GM12864 (cell line): ENCODE measurements around the gene SEMA4C.
A peak's percentile ranks its signal among the peaks of the same experiment; 100 is the strongest.

Source experiments
- DNase-seq: peaks from one replicate; pipeline ENCODE4 v3.0.0-alpha.2; 2011; ENCODE audit warnings: low read depth
- H3K4me3 ChIP-seq: 2 replicates; pipeline ENCODE4 v1.5.1; 2011; ENCODE audit warnings: mild to moderate bottlenecking, low read depth, low read length, control low read depth
- TF ChIP-seq, protein P1 (sequence below): IDR thresholded peaks from 2 replicates; pipeline ENCODE4 v1.5.1; 2011; ENCODE audit warnings: low read depth, mild to moderate bottlenecking, moderate library complexity, low read length, control low read depth, inconsistent platforms; ENCODE audit errors: missing control alignments

The SEMA4C gene

DNA sequence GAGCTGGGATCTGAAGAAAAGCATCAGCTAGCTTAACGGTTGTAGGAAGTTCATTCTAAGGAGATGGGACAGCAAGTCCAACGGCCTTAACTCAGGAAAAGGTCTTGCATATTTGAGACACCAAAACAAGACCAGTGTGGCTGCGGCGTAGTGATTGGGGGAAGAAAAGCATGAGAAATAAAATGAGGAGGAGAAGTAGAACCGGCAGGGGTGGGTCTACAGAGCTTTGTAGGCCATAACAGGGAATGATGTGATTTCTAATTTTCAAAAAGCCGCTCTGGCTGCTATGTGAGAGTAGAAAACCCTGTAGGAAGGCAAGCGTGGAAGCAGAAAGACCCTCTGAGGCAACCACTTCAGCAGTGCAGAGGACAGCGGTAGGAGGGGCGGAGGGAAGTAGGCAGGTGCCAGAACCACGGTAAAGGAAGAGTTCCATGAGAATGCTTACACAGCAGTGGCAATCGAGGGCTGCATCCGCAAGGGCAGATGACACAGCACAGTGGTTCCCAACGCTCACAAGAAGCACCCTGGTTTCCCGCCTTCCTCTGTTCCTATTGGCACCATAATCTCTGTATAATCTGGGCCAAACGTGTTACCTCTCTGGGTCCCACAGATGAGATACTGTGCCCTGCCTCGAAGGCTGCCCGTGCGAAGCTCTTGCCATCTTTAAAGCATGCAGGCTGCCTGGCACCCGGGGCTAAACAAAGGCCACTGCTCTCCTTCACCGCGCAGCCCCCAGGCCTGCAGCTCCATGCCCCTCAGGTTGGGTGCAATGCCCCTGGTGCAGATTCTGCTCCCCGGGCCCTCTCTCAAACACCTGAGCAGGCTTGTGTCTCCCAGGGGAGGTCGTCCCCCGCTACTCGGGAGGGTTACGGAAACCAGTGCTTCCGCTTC is 12.9 kb downstream of the SEMA4C start:
- peak overlapping the region; percentile 71 for H3K4me3 ChIP-seq
- no peak for DNase-seq
- TF ChIP-seq, protein P1, sequence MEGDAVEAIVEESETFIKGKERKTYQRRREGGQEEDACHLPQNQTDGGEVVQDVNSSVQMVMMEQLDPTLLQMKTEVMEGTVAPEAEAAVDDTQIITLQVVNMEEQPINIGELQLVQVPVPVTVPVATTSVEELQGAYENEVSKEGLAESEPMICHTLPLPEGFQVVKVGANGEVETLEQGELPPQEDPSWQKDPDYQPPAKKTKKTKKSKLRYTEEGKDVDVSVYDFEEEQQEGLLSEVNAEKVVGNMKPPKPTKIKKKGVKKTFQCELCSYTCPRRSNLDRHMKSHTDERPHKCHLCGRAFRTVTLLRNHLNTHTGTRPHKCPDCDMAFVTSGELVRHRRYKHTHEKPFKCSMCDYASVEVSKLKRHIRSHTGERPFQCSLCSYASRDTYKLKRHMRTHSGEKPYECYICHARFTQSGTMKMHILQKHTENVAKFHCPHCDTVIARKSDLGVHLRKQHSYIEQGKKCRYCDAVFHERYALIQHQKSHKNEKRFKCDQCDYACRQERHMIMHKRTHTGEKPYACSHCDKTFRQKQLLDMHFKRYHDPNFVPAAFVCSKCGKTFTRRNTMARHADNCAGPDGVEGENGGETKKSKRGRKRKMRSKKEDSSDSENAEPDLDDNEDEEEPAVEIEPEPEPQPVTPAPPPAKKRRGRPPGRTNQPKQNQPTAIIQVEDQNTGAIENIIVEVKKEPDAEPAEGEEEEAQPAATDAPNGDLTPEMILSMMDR: no peak

DNA sequence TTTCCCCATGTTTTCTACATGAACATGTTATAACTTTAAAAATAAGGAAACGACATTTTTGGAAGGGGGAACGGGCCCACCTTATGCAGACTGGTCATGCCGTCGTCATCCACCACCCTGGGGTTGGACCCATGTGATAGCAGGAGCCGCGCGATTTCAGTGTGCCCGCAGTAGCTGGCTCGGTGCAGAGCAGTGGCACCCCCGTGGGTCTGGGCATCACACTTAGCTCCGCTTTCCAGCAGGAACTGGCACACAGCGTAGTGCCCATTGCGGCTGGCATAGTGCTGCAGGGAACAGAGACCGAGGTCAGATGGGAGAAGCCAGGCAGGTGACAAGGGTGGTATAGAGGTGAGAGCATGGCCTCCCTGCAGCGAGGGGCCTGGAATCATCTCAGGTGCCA is 16.6 kb downstream of the SEMA4C start:
- TF ChIP-seq, protein P1: no peak
- no peak for DNase-seq
- H3K4me3 ChIP-seq: no peak overlapping the region

DNA sequence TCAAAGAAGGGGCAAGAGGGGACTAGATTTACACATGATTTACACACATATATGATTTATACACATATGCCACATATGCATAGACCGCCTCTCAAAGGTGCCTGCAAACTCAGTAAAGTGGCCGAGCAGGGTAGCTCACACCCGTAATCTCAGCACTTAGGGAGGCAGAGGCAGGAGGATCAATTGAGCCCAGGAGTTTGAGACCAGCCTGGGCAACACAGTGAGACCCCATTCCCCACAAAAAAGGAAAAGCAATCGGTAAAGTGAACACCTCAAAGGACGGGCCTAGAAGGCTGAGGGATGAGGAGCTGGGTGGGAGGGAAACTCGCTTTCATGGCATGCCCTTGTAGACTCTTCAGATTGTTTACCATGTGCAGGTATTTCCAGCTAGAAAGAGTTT is 17.2 kb downstream of the SEMA4C start:
- H3K4me3 ChIP-seq: no peak overlapping the region
- TF ChIP-seq, protein P1: no peak
- no peak for DNase-seq

DNA sequence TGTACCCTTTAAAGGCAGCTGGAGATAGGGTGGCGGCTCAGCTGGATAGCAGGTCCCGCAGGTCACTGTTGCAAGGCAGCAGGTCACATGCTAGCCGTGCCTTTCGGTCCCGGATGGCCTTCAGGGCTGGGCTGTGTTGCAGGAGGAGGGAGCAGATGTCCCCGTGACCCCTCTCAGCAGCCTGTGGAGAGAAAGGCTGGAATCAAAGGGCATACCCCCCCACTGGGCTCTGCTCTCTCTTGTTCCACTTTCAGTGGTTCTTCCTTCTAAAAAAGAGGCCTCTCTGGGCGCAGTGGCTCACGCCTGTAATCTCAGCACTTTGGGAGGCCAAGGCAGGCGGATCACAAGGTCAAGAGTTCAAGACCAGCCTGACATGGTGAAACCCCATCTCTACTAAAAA is 21.6 kb downstream of the SEMA4C start:
- no peak for DNase-seq
- TF ChIP-seq, protein P1: no peak
- no peak overlapping the region for H3K4me3 ChIP-seq

DNA sequence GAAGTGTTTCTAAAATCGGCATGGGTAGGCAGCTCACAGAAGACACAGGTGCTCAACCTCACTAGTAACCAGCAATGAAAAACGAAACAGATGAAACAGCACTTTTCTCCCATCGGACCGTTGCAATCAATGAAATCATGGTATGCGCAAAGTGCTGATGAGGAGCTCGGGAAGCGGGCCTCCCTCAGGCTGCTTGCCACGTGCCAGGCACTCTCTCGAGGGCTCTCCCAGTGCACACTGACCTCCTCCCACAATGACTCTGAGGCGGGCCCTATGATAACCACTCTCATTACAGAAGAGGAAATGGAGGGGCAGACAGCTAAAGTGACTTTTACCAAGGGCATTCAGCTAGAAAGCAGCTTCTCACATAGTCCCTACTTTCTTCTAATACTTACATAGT is 22.3 kb downstream of the SEMA4C start:
- TF ChIP-seq, protein P1: no peak
- H3K4me3 ChIP-seq: no peak overlapping the region
- DNase-seq: no peak

DNA sequence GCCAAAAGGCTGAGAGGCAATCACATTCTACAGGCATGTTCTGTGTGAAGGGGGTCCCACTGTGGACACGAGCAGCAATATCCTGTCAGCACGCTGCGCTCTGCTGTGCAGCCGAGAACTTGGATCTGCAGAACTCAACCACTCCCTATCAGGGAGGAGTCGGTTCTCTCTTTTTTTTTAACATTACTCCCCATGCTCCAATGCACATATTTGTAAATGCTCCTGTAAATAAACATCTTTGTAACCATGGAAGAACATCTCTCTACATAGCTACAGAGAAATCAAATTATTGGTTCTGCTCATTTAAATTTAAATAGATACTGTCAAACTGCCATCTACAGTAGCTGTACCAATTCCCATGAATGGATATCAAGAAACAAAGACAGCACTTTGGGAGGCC is 23.1 kb downstream of the SEMA4C start:
- no peak overlapping the region for H3K4me3 ChIP-seq
- no peak for DNase-seq
- TF ChIP-seq, protein P1: no peak

DNA sequence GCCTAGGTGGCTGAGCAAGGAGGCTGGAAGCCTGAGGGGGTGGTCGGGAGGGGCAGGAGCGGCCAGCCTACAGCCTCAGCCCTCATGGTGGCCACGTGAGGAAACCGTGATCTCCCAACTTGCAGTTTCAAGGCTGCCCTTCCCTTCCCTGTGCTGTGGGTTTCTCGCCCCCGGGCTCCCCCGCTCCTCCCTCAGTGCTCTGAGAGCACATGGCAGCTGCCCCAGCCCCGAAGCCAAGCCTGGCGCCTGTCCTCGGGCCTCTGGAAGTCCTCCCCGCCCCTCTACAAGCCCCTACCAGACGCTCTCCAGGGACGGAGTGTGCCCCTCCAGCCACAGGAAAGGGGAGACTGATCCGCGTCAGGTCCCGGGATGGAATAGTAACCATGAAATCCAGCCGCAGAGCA is 25.5 kb downstream of the SEMA4C start:
- TF ChIP-seq, protein P1: no peak
- H3K4me3 ChIP-seq: no peak overlapping the region
- no peak for DNase-seq
